ENCODE results near the gene PSMB8.

GRCh38 chr6:32792901-32793435, 50.9 kb downstream of the PSMB8 start:
- TF ChIP-seq CTCF (IDR thresholded peaks at IDR 0.05; ENCODE audit: low read depth, low read length, poor library complexity, severe bottlenecking), result no peak
- no peak for TF ChIP-seq EZH2phosphoT487 (IDR thresholded peaks at IDR 0.05; ENCODE audit: borderline replicate concordance, low read length)

All from DOHH2 (cell line).